Large intestine (tissue), 3 donors: ENCODE data around the gene CBX4. TPM values are rescaled to one million over a fixed set of nuclear protein-coding genes. Genes with fewer than 3 reads are reported as not detected.
A peak's percentile ranks its signal among the peaks of the same experiment; 100 is the strongest.

Source experiments
- DNase-seq, 2 donors: peaks; one replicate each; pipeline versions ENCODE4 v3.0.0 to v3.0.0-alpha.2; 2013
- H3K27ac ChIP-seq: one replicate; pipeline ENCODE4 v1.5.1; 2013; ENCODE audit warnings: low read length
- H3K27me3 ChIP-seq: 2 replicates; pipeline ENCODE4 v1.6.1; 2013; ENCODE audit warnings: low read length; ENCODE audit not compliant: control insufficient read depth, insufficient read depth
- H3K36me3 ChIP-seq: 2 replicates; pipeline ENCODE4 v1.6.1; 2013; ENCODE audit warnings: low read length; ENCODE audit not compliant: control insufficient read depth, insufficient read depth
- H3K4me1 ChIP-seq: one replicate; pipeline ENCODE4 v1.6.1; 2013; ENCODE audit warnings: low read length; ENCODE audit not compliant: control insufficient read depth, insufficient read depth
- H3K4me3 ChIP-seq: one replicate; pipeline ENCODE4 v1.5.1; 2013; ENCODE audit warnings: low read length
- H3K9me3 ChIP-seq: one replicate; pipeline ENCODE4 v1.6.1; 2013; ENCODE audit warnings: mild to moderate bottlenecking, low read depth, low read length, moderate library complexity; ENCODE audit not compliant: control insufficient read depth
- WGBS: methylation state at CpG from one replicate; pipeline ENCODE4 v1.1.5; 2013; ENCODE audit warnings: low lambda C conversion rate; ENCODE audit not compliant: insufficient coverage; 5-methylcytosine and 5-hydroxymethylcytosine counted together
- polyA plus RNA-seq: library from polyadenylated mRNA; unstranded; fragments of 120-200 nt; gene quantifications from one replicate; pipeline ENCODE4 v1.2.1, GENCODE V29; 2013

The CBX4 gene
- polyA plus RNA-seq, 1 donor, result 53.7 TPM

DNA sequence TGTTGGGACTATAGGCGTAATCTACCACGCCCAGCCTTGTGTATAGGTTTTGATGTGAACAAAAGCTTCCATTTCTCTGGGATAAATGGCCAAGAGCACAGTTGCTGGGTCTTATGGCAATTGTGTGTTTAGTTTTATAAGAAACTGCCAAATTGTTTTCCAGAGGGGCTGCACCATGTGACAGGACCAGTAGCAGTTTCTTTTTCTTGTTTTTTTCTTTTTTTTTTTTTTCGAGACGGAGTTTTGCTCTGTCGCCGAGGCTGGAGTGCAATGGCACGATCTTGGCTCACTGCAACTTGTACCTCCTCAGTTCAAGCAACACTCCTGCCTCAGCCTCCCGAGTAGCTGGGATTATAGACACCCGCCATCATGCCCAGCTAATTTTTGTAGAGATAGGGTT is 34.3 kb upstream of the CBX4 start:
- WGBS, result 100% methylated on average over 1 of the region's 9 CpGs
- no peaks in the 10 kb centered on the region for H3K27me3 ChIP-seq

DNA sequence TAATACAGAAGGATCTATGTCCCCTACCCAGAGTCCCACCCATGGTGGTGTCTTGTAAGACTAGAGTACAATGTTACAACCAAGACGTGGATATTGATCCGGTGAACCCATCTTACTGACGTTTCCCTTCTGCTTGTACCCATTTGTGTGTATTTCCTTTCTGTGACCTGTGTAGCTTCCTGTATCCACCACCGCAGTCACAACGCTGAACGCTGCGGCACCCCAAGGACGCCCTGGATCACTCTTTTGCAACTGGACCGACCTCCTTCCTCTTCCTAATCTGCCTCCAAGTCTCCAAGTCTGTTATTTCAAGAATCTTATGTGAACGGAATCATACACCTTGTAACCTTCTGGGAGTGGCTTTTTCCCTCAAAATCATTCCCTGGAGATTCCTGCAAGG is 33.5 kb upstream of the CBX4 start:
- Histone ChIP-seq H3K4me3 (no peak overlapping the region), H3K27ac (no peak overlapping the region), H3K36me3 (no peaks in the 10 kb centered on the region), H3K9me3 (no peaks in the 10 kb centered on the region), H3K27me3 (no peaks in the 10 kb centered on the region), H3K4me1 (no peaks in the 10 kb centered on the region)
- WGBS, result no CpG with 5 or more reads among the region's 10 CpGs
- no peak for DNase-seq

More for the DNA sequence above, 34.3 kb upstream of the CBX4 start:
- Histone ChIP-seq H3K27ac (no peak overlapping the region), H3K4me1 (no peaks in the 10 kb centered on the region), H3K36me3 (no peaks in the 10 kb centered on the region), H3K4me3 (no peak overlapping the region), H3K9me3 (no peaks in the 10 kb centered on the region)
- no peak for DNase-seq

DNA sequence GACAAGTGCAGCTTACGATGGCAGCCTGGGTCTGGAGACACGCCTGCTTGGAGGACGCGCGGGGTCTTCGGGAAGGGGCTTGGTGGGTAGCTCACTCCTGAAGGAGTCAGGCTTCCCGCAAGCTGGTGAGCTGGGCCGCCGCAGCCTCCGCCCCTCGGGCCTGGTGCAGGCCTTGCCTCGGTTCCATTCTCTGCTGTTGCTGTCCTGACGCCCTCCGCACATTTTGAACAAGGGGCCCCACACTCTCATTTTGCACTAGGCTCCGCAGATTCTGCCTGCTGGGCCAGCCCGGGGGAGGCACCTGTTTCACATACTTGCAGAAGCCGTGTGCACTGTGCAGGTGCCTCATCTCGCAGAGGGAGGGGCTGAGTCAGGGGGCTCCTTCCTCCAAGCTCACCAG is 31.9 kb upstream of the CBX4 start:
- Histone ChIP-seq H3K9me3 (no peaks in the 10 kb centered on the region), H3K27me3 (no peaks in the 10 kb centered on the region), H3K27ac (no peak overlapping the region), H3K36me3 (no peaks in the 10 kb centered on the region), H3K4me1 (no peaks in the 10 kb centered on the region), H3K4me3 (no peak overlapping the region)
- no peak for DNase-seq
- no CpG with 5 or more reads among the region's 18 CpGs for WGBS

DNA sequence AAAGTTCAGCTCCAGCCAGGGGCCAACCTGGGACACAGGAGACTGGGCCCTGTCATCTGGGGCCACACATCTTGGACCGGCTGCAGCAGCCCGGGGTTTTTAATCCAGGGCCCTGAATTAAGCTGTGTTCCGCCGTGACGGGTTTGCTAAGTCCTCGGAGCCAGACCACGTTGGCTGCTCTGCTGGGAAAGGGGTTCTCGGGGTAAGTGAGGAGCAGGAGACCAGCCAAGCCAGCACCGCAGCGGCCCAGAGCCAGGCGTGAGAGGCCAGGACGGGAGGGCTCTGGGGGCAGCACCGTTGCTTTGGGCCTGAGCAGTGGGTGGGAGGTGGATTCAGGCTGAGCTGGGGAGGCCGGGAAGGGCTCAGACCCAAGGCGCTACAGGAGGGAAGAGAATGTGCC is 31.3 kb upstream of the CBX4 start:
- no CpG with 5 or more reads among the region's 15 CpGs for WGBS
- Histone ChIP-seq H3K27ac (no peak overlapping the region), H3K36me3 (no peaks in the 10 kb centered on the region), H3K4me3 (no peak overlapping the region), H3K27me3 (peaks cover under 1% of the 10 kb centered on the region), H3K9me3 (no peaks in the 10 kb centered on the region), H3K4me1 (no peaks in the 10 kb centered on the region)
- DNase-seq, result no peak

DNA sequence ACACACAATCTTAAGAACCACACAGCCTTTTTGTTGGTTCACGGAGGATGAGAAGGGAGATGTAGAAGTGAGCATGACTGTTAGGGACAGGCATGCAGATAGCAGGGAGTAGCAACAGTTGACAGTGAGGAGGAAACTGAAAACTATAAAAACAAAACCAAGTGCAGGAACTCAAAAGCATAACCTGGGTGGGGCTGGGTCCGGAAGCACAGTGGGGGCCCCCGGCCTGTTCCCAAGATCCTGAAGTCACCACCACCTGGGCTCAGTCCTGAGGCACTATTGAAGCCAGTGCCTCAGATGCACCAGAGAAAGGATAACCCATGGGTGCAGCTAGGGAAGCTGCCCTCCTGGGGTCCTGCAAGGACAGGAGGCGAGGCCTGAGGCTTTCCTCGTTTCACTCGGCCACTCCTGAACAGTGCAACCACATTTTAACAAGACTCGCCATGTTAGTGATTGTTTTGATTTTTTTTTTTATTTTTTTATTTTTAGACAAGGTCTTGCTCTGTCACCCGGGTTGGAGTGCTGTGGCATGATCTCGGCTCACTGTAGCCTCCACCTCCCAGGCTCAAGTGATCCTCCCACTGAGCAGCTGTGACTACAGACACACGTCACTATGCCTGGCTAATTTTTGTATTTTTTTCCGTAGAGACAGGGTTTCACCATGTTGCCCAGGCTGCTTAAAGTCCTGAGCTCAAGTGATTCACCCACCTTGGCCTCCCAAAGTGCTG is 27.7 kb upstream of the CBX4 start:
- Histone ChIP-seq H3K27ac (no peak overlapping the region), H3K9me3 (no peaks in the 10 kb centered on the region), H3K27me3 (peaks cover 3% of the 10 kb centered on the region), H3K36me3 (no peaks in the 10 kb centered on the region), H3K4me3 (no peak overlapping the region), H3K4me1 (peaks cover 2% of the 10 kb centered on the region)
- DNase-seq, result peak in 1 of 2 donors; percentile 70
- 79% methylated on average over 2 of the region's 11 CpGs for WGBS

DNA sequence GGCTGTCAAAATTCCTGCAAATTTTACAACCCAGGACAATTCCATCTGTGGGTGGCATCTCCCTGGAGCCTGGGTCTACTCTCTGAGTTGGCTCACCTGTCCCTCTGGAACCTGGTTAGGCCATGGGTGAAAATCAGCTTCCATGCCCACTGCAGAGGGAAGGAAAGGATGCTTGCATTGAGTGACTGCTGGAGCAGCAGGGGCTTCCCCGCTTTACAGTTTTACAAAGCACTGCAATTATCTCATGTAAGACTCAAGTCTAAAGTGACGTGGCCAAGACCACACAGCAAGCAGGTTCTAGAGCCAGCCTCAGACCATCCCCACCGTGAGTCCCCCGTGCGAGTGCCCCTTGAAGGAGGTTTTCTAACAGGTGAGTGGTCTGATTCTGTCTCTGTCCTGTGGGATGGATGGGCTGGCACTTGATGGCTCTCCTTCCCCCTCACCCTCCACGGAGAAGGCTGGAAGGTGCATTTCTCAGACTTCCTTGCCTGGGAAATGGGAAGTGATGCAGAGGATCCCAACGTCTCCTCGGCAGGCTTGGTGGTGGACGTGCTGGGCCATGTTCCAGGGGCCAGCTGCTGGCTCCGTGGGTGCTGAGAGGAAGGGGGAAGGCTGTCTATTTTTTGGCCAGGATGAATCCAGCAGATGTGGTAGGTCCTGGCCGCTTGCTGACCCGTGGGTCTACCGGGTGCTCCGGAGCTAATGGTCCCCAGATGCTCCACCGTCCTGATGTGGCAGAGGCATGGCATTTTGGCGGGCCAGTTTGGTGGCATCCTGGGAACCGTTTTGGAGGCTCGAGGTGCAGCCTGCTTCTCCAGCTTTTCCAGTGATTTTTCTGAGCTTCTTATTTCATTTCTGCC is 26.3 kb upstream of the CBX4 start:
- Histone ChIP-seq H3K9me3 (no peaks in the 10 kb centered on the region), H3K27ac (no peak overlapping the region), H3K27me3 (peaks cover 3% of the 10 kb centered on the region), H3K36me3 (no peaks in the 10 kb centered on the region), H3K4me3 (no peak overlapping the region), H3K4me1 (peaks cover 8% of the 10 kb centered on the region)
- DNase-seq, result no peak
- no CpG with 5 or more reads among the region's 18 CpGs for WGBS

DNA sequence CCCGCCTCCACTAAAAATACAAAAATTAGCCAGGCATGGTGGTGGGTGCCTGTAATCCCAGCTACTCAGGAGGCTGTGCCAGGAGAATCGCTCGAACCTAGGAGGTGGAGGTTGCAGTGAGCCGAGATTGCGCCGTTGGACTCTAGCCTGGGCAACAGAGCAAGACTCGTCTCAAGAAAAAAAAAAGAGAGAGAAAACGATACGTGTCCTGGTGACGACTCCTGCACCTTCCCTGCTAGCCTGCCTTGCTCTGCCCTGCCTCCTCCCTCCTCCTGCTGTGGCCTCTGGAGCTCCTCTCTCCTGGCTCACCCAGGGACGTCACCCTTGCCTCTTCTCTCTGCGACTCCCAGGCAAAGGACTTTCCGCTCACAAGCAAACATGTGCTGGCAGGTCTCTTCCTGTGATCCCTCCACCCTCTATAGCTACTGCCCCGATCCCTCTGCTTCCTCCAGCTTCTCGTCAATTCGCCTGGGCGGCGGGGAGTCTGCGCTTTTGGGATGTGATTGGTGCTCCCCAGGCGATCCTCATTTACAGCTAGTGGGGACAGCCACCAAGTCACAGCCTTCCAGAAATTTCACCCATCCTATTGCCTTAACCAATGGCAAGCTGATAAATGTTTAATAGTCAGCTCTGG is 25.5 kb upstream of the CBX4 start:
- peaks cover 3% of the 10 kb centered on the region for H3K27me3 ChIP-seq
- no CpG with 5 or more reads among the region's 20 CpGs for WGBS
- DNase-seq, result no peak

DNA sequence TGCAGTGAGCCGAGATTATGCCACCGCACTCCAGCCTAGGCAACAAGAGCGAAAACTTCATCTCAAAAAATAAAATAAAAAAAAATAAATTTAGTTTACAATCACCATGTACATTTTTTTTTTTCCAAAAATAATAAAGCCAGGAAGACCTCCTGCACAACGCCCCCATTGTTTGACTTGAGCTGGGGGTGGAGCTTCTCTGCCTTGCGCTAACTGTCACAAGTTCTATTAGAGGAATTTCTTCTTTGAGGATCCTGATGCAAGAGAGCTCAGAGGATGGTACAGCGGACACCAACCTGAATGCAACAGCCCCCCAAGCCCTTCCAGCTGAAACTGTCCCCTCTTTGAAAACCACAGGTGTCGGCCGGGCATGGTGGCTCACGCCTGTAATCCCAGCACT is 24.9 kb upstream of the CBX4 start:
- 14% methylated on average over 1 of the region's 9 CpGs for WGBS
- H3K27me3 ChIP-seq, result peaks cover 3% of the 10 kb centered on the region

More for the DNA sequence above, 25.5 kb upstream of the CBX4 start:
- no peak overlapping the region for H3K27ac ChIP-seq
- no peaks in the 10 kb centered on the region for H3K36me3 ChIP-seq
- peaks cover 8% of the 10 kb centered on the region for H3K4me1 ChIP-seq
- no peaks in the 10 kb centered on the region for H3K9me3 ChIP-seq
- H3K4me3 ChIP-seq, result no peak overlapping the region

DNA sequence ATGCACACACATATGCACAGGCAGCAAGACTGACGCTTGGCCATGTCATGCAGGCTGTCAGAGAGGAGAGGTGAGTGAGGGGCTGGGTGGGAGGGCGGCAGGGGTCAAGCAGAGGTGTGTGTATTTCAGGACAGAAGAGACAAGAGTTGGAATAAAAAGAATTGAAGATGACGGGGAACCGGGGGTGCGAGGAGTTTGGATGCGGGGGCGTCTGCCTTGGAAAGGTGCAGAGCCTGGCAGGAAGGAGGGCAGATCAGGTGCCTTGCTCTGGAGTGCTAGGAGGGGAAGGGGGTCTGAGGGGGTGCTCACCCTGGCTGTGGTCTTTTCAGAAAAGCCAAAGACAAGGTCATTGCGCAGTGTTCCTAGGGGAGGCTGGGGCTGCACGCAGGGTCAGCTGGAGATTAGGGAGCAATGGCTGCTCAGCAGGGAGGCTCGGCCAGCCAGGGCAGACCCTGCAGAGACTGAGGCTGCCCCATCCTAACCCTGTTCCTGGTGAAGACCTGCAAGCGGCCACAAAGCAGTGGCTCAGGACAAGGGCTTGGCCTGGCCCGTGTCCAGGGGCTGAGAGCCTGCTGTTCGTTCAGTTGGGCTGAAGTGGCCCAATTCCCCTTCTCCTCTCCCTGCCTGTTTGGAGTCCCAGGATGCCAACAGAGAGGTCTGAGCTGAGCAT is 23.7 kb upstream of the CBX4 start:
- no peak overlapping the region for H3K27ac ChIP-seq
- H3K27me3 ChIP-seq, result peaks cover 3% of the 10 kb centered on the region
- H3K36me3 ChIP-seq, result no peaks in the 10 kb centered on the region
- WGBS, result no CpG with 5 or more reads among the region's 13 CpGs
- no peak overlapping the region for H3K4me3 ChIP-seq
- no peak for DNase-seq
- no peaks in the 10 kb centered on the region for H3K9me3 ChIP-seq
- H3K4me1 ChIP-seq, result peaks cover 8% of the 10 kb centered on the region

More for the DNA sequence above, 24.9 kb upstream of the CBX4 start:
- H3K36me3 ChIP-seq, result no peaks in the 10 kb centered on the region
- DNase-seq, result no peak
- no peaks in the 10 kb centered on the region for H3K9me3 ChIP-seq
- H3K4me1 ChIP-seq, result peaks cover 8% of the 10 kb centered on the region
- H3K4me3 ChIP-seq, result no peak overlapping the region
- H3K27ac ChIP-seq, result no peak overlapping the region

DNA sequence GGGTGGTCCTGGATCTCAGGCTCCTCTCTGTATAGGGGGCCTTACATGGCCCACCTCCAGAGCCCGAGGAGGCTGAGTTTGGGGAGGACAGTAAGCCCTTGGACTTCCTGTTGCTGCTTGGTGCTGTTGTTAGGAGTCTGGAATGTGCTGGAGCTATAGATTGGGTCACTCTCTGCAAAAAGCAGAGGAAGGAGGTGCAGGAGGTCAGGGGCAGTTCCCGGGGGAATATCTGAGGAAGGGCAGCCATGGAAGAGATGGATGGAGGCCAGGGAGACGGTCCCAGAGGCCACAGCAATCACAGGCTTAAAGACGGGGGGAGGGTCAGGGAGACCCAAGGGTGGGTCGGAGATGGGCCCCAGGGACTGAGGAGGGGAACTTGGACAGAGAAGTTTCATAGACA is 23.0 kb upstream of the CBX4 start:
- Histone ChIP-seq H3K36me3 (no peaks in the 10 kb centered on the region), H3K27me3 (peaks cover 3% of the 10 kb centered on the region), H3K27ac (no peak overlapping the region), H3K4me3 (no peak overlapping the region), H3K9me3 (no peaks in the 10 kb centered on the region), H3K4me1 (peaks cover 8% of the 10 kb centered on the region)
- 54% methylated on average over 2 of the region's 5 CpGs for WGBS
- DNase-seq, result no peak
